ENCODE data around the gene TTN. TPM values are rescaled to one million over a fixed set of nuclear protein-coding genes. Genes with fewer than 3 reads are reported as not detected.

The TTN gene
- total RNA-seq, 2 donors from 2014 or later = 26.5 to 94.6 TPM

DNA sequence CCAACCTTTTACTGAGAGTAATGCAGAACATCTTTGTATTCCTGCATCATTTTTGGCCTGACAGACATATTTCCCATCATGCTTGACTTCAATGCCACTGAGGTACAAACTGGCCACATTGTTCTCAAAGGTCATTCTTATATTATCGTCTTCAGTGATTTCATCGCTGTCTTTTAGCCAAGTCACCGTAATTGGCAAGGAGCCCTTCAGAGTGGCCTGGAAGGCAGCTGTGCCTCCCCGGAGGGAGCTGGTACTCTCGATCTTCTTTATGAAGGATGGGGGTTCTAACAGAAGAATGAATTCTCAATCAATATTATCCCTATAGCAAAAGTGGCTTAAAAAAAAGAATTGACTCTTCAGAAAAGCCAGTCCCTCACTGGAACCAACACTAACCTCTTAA is 75.9 kb downstream of the TTN start:
- DNase-seq = peak in 1 of 4 donors; percentile 12
- no peak overlapping the region for H3K4me3 ChIP-seq
- no peaks in the 10 kb centered on the region for H3K27me3 ChIP-seq
- peaks cover 19% of the 10 kb centered on the region for H3K4me1 ChIP-seq
- peaks cover 0 to 2% of the 10 kb centered on the region in 2 donors for H3K36me3 ChIP-seq (replicated peaks in 1 of 2; ENCODE audit: insufficient read depth in 1 of 2, low read depth in 2 of 2)
- 90 to 93% methylated on average over 5 of the region's 5 CpGs for WGBS, 2 donors
- no peak for ATAC-seq
- TF ChIP-seq POLR2A (IDR thresholded peaks at IDR 0.05) = no peak
- TF ChIP-seq, protein P1, sequence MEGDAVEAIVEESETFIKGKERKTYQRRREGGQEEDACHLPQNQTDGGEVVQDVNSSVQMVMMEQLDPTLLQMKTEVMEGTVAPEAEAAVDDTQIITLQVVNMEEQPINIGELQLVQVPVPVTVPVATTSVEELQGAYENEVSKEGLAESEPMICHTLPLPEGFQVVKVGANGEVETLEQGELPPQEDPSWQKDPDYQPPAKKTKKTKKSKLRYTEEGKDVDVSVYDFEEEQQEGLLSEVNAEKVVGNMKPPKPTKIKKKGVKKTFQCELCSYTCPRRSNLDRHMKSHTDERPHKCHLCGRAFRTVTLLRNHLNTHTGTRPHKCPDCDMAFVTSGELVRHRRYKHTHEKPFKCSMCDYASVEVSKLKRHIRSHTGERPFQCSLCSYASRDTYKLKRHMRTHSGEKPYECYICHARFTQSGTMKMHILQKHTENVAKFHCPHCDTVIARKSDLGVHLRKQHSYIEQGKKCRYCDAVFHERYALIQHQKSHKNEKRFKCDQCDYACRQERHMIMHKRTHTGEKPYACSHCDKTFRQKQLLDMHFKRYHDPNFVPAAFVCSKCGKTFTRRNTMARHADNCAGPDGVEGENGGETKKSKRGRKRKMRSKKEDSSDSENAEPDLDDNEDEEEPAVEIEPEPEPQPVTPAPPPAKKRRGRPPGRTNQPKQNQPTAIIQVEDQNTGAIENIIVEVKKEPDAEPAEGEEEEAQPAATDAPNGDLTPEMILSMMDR (IDR thresholded peaks at IDR 0.05) = no peak
- H3K9me3 ChIP-seq = no peaks in the 10 kb centered on the region
- H3K27ac ChIP-seq = no peak overlapping the region
- intact Hi-C loops (cut with DNase I) = no loop called here

DNA sequence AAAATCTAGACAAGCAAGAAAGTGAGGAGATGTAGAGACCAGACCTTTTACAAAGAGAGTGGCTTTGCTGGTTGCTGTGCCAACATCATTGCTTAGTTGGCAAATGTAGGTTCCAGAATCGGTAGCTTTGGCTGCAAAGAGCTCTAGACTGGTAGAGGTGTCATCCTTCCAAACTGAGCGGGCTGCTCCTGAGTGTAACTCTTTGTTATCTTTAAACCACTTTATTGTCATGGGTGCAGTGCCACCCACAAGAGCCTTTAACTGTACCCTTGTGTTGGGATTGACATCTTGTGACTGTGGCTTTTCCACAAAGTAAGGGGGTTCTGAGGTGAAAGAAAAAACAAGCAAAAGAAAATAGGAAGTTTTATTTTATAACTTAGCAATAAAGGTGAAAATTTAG is 77.2 kb downstream of the TTN start:
- Histone ChIP-seq H3K36me3 (replicated peaks in 1 of 2; ENCODE audit: insufficient read depth in 1 of 2, low read depth in 2 of 2) (peaks cover 0 to 2% of the 10 kb centered on the region in 2 donors), H3K27me3 (no peaks in the 10 kb centered on the region), H3K27ac (no peak overlapping the region), H3K4me1 (peaks cover 10% of the 10 kb centered on the region), H3K9me3 (no peaks in the 10 kb centered on the region), H3K4me3 (no peak overlapping the region)
- ATAC-seq (no peak), DNase-seq (no peak)
- TF ChIP-seq, protein P1 (IDR thresholded peaks at IDR 0.05) = no peak
- no peak for TF ChIP-seq POLR2A (IDR thresholded peaks at IDR 0.05)
- 83 to 84% methylated on average over 2 of the region's 2 CpGs for WGBS, 2 donors
- intact Hi-C loops (cut with DNase I) = no loop called here

DNA sequence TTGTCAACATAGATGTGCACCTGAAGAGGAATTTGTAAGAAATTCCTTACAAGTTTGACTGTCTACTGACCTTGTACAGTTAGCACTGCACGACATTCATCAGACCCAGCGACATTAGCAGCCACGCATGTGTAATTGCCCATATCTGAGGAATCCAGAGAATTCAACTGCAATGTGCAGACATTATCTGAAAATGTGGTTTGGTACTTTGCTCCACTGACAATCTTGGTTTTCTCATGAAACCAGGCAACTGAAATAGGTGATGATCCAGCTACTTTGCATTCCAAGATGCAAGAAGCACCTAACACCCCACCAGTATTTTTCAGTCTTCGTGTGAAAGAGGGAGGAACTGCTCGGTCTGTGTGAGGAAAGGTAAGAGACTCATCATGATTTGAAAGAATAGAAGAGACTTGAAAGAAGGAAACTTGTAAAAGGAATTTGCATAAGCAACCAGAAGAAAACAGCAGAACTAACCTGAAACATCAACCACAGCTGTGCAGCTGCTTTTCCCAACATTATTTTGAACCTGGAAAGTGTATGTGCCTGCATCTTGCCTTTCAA is 83.4 kb downstream of the TTN start:
- H3K4me1 ChIP-seq = no peaks in the 10 kb centered on the region
- DNase-seq (no peak), ATAC-seq (no peak)
- TF ChIP-seq, protein P1 (IDR thresholded peaks at IDR 0.05) = no peak
- no peak for TF ChIP-seq POLR2A (IDR thresholded peaks at IDR 0.05)
- intact Hi-C loops (cut with DNase I) = no loop called here
- H3K27ac ChIP-seq = no peak overlapping the region
- H3K27me3 ChIP-seq = no peaks in the 10 kb centered on the region
- no peak overlapping the region for H3K4me3 ChIP-seq
- H3K9me3 ChIP-seq = no peaks in the 10 kb centered on the region
- WGBS, 2 donors = 58 to 61% methylated on average over 5 of the region's 5 CpGs
- H3K36me3 ChIP-seq (replicated peaks in 1 of 2; ENCODE audit: insufficient read depth in 1 of 2, low read depth in 2 of 2) = no peaks in the 10 kb centered on the region

DNA sequence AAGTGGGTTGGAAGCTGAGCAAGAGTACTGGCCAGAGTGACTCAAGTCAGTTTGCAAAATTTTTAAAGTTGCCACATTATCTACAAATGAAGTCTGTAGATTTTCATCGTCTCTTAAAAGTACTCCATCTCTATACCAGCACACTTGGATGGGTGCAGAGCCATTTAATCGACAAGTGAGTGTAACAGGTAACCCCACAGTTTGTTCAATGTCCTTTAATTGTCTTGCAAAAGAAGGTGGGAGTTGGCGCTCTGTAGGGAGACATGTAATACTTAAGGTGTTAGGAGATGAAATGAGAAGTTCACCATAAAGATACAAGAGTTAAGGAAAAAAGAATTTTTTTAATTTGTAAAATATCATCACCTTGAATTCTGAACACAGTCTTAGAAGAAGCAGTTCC is 84.9 kb downstream of the TTN start:
- Histone ChIP-seq H3K27ac (no peak overlapping the region), H3K36me3 (replicated peaks in 1 of 2; ENCODE audit: insufficient read depth in 1 of 2, low read depth in 2 of 2) (no peaks in the 10 kb centered on the region), H3K4me1 (no peaks in the 10 kb centered on the region), H3K4me3 (no peak overlapping the region), H3K9me3 (no peaks in the 10 kb centered on the region), H3K27me3 (no peaks in the 10 kb centered on the region)
- ATAC-seq (no peak), DNase-seq (no peak)
- no peak for TF ChIP-seq POLR2A (IDR thresholded peaks at IDR 0.05)
- TF ChIP-seq, protein P1 (IDR thresholded peaks at IDR 0.05) = no peak
- 70 to 91% methylated on average over 3 of the region's 3 CpGs for WGBS, 2 donors
- intact Hi-C loops (cut with DNase I) = no loop called here

DNA sequence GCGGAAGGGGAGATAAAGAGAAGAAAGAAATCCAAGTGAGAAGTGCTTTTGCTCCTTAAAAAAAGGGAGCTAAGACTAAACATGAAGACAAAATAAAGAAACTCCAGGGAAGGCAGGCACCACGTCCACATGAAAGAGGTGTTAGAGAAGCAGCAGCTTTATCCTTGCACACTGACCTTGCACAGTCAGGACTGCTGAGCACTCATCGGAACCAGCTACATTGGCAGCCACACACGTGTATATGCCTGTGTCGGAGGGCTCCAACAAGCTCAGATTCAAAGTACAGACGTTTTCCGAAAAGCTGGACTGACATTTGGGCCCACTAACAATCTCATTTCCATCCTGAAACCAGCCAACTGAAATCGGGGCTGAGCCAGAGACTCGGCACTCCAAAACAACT is 88.2 kb downstream of the TTN start:
- Histone ChIP-seq H3K36me3 (replicated peaks in 1 of 2; ENCODE audit: insufficient read depth in 1 of 2, low read depth in 2 of 2) (no peaks in the 10 kb centered on the region), H3K27ac (no peak overlapping the region), H3K9me3 (no peaks in the 10 kb centered on the region), H3K27me3 (no peaks in the 10 kb centered on the region), H3K4me3 (no peak overlapping the region), H3K4me1 (no peaks in the 10 kb centered on the region)
- 67 to 75% methylated on average over 9 of the region's 9 CpGs for WGBS, 2 donors
- ATAC-seq (no peak), DNase-seq (no peak)
- intact Hi-C loops (cut with DNase I) = no loop called here
- TF ChIP-seq, protein P1 (IDR thresholded peaks at IDR 0.05) = no peak
- no peak for TF ChIP-seq POLR2A (IDR thresholded peaks at IDR 0.05)
